GM12878 (cell line): Measurements from ENCODE around the gene CNN3. TPM values are rescaled to one million over a fixed set of nuclear protein-coding genes. Genes with fewer than 3 reads are reported as not detected.

Experiments used
- ATAC-seq: fragments of 200-7000 bp; cut with Tn5 transposase; 3 replicates; pipeline ENCODE4 v1.9.1; 2020; ENCODE audit warnings: mild to moderate bottlenecking, moderate library complexity
- BruUV-seq: library from RNA; stranded (reverse); fragments of 400-500 nt; replicated peaks from 2 replicates; lab custom pipeline; 2021; lab: Mats Ljungman, UMichigan
- CTCF ChIA-PET: fragments of 300-600 bp; sonication (Branson Sonifier 250); formaldehyde crosslinking; extraction: SDS; loops from one replicate; lab custom pipeline; 2021; ENCODE audit warnings: inconsistent platforms; lab: Yijun Ruan, JAX
- POLR2A ChIA-PET: fragments of 350-600 bp; formaldehyde crosslinking; extraction: SDS; loops from one replicate; lab custom pipeline; 2021; ENCODE audit warnings: inconsistent platforms; lab: Charles Lee
- RAD21 ChIA-PET: fragments of 300-600 bp; sonication (Branson Sonifier 250); formaldehyde crosslinking; loops from one replicate; lab custom pipeline; 2023; ENCODE audit warnings: antibody characterized with exemption; ENCODE audit not compliant: unreplicated experiment; lab: Charles Lee
- SMC1A ChIA-PET: fragments of 300-600 bp; sonication (Branson Sonifier 250); formaldehyde crosslinking; loops from one replicate; lab custom pipeline; 2023; ENCODE audit not compliant: unreplicated experiment, uncharacterized antibody; lab: Charles Lee
- DNase-seq: peaks from one replicate; pipeline ENCODE4 v3.0.0-alpha.2; 2011; ENCODE audit warnings: low read depth, low spot score
- FAIRE-seq: peaks from 3 replicates; lab custom pipeline; 2011; peaks lifted over from hg19 to GRCh38; lab: Jason Lieb, UNC
- H2AFZ ChIP-seq: 2 replicates; pipeline ENCODE4 v1.6.0; 2011; ENCODE audit warnings: low read depth, low read length, control low read depth; ENCODE audit not compliant: control insufficient read depth
- H3K27ac ChIP-seq: 2 replicates; pipeline ENCODE4 v1.5.1; 2011; ENCODE audit warnings: control low read depth; ENCODE audit not compliant: control insufficient read depth, insufficient read depth
- H3K27me3 ChIP-seq, 2 experiments: replicated peaks in 1 of 2; 2 replicates each; pipeline versions ENCODE4 v1.6.0 to v1.6.1; 2011; ENCODE audit warnings: low read length in 1 of 2; ENCODE audit not compliant: control insufficient read depth in 2 of 2, insufficient read depth in 2 of 2
- H3K36me3 ChIP-seq, 2 experiments: 2 replicates each; pipeline ENCODE4 v1.5.1; 2011; ENCODE audit warnings: low read length in 1 of 2; ENCODE audit not compliant: control insufficient read depth in 2 of 2, insufficient read depth in 2 of 2
- H3K4me1 ChIP-seq: 2 replicates; pipeline ENCODE4 v1.6.1; 2011; ENCODE audit warnings: mild to moderate bottlenecking, low read length, moderate library complexity, mixed read lengths; ENCODE audit not compliant: control insufficient read depth, insufficient read depth
- H3K4me2 ChIP-seq: 2 replicates; pipeline ENCODE4 v1.6.0; 2011; ENCODE audit warnings: control low read depth; ENCODE audit not compliant: control insufficient read depth, insufficient read depth
- H3K4me3 ChIP-seq: fragments of 200-600 bp; sonication (generic); 2 replicates; pipeline ENCODE4 v1.5.1; 2016
- H3K79me2 ChIP-seq: 2 replicates; pipeline ENCODE4 v1.6.0; 2011; ENCODE audit warnings: low read length; ENCODE audit not compliant: control insufficient read depth, insufficient read depth
- H3K9ac ChIP-seq: 2 replicates; pipeline ENCODE4 v1.8.0; 2011; ENCODE audit warnings: low read length, control low read depth, mixed read lengths; ENCODE audit not compliant: control insufficient read depth, insufficient read depth
- H3K9me3 ChIP-seq: replicated peaks from 3 replicates; pipeline ENCODE4 v1.5.1; 2011; ENCODE audit warnings: mild to moderate bottlenecking, low read length; ENCODE audit not compliant: control insufficient read depth, insufficient read depth
- H4K20me1 ChIP-seq: 2 replicates; pipeline ENCODE4 v1.6.0; 2011; ENCODE audit not compliant: control insufficient read depth, insufficient read depth
- E2F8 ChIP-seq: fragments of 450-650 bp; IDR thresholded peaks from 2 replicates; pipeline ENCODE4 v1.6.1; 2018; ENCODE audit warnings: mild to moderate bottlenecking, low read depth, moderate library complexity; ENCODE audit not compliant: partially characterized antibody
- EP300 ChIP-seq, 2 experiments: fragments of 150-350 bp in 1 of 2; IDR thresholded peaks; 2 replicates each; pipeline ENCODE4 v1.6.1; 2011 to 2012; ENCODE audit warnings: low read depth in 2 of 2, low read length in 2 of 2, borderline replicate concordance in 1 of 2, improper control_type of control experiment in 1 of 2, inconsistent platforms in 1 of 2; ENCODE audit not compliant: control insufficient read depth in 1 of 2
- FOXM1 ChIP-seq: IDR thresholded peaks from 2 replicates; pipeline ENCODE4 v1.6.1; 2012; ENCODE audit warnings: low read depth, mild to moderate bottlenecking, inconsistent platforms, low read length, moderate library complexity
- NKRF ChIP-seq: fragments of 450-650 bp; conservative IDR thresholded peaks from 2 replicates; pipeline ENCODE4 v1.6.1; 2017; ENCODE audit warnings: mild to moderate bottlenecking, moderate library complexity
- POLR2A ChIP-seq: IDR thresholded peaks from 2 replicates; pipeline ENCODE4 v1.6.1; 2011; ENCODE audit warnings: low read depth, mild to moderate bottlenecking, low read length
- POU2F2 ChIP-seq: IDR thresholded peaks from 3 replicates; pipeline ENCODE4 v1.6.1; 2011; ENCODE audit warnings: low read depth, mild to moderate bottlenecking, low read length, borderline replicate concordance
- ZBTB33 ChIP-seq: fragments of 450-650 bp; IDR thresholded peaks from 2 replicates; pipeline ENCODE4 v1.6.1; 2017; ENCODE audit warnings: mild to moderate bottlenecking
- ZBTB40 ChIP-seq: fragments of 450-650 bp; IDR thresholded peaks from 2 replicates; pipeline ENCODE4 v1.6.1; 2016; ENCODE audit warnings: mild to moderate bottlenecking, moderate library complexity, borderline replicate concordance
- ZZZ3 ChIP-seq: IDR thresholded peaks from 2 replicates; pipeline ENCODE4 v1.6.1; 2011; ENCODE audit warnings: low read depth; ENCODE audit not compliant: control insufficient read depth, insufficient read length
- WGBS: methylation state at CpG from one replicate; pipeline ENCODE4 v1.1.6; 2016; ENCODE audit warnings: low lambda C conversion rate; ENCODE audit not compliant: insufficient replicate concordance, insufficient coverage; ENCODE audit errors: missing lambda C conversion rate; 5-methylcytosine and 5-hydroxymethylcytosine counted together
- in situ Hi-C: fragments of 300-500 bp; cut with MboI; formaldehyde crosslinking; loops from 9 replicates; pipeline ENCODE4 v1.14.3; 2018; ENCODE audit warnings: mixed read lengths
- intact Hi-C: fragments of 100-400 bp; cut with micrococcal nuclease; formaldehyde crosslinking; loops from one replicate; pipeline ENCODE4 v1.14.2; 2022; ENCODE audit not compliant: unreplicated experiment
- polyA plus RNA-seq, 11 experiments: library from polyadenylated mRNA; depleted of rRNA in 4 of 11; unstranded in 6 of 11; stranded (reverse) in 5 of 11; fragments of >200 nt; fragmentation: Nextera tagmentation in 4 of 11; fragmentation: Illumina TruSeq in 1 of 11; extraction: Ambion mirVana in 4 of 11; extraction: Trizol in 1 of 11; gene quantifications; 1 replicate in 1 of 11; 2 replicates in 10 of 11; pipeline versions ENCODE4 v1.2.1 to v1.2.3, GENCODE V29; 2011 to 2016; ENCODE audit warnings: inconsistent platforms in 2 of 11, missing spikeins in 2 of 11, low read depth in 1 of 11
- total RNA-seq, 4 experiments: library from RNA; depleted of rRNA in 3 of 4; stranded (reverse); fragments of >200 nt in 3 of 4; fragmentation: Illumina TruSeq in 1 of 4; extraction: Trizol in 1 of 4; gene quantifications; 2 replicates each; pipeline versions ENCODE4 v1.2.1 to v1.2.3, GENCODE V29; 2013 to 2021

CNN3 gene
- total and polyA plus RNA-seq, 10 of the 15 experiments (the other 5 are each of a cell fraction or from before 2014, with no cell fraction given), result 0.20 to 48.4 (median 34.3) TPM

GRCh38 chr1:94954263-94955220 lies 27.6 kb upstream of the CNN3 start (continued):
- TF ChIP-seq E2F8 (no peak), NKRF (no peak), FOXM1 (no peak), EP300 (IDR thresholded peaks at IDR 0.05; ENCODE audit: borderline replicate concordance in 1 of 2, control insufficient read depth in 1 of 2, low read depth in 2 of 2, low read length in 2 of 2) (no peak)

- H3K4me2 ChIP-seq, result no peak overlapping the region
- SMC1A ChIA-PET, result no interaction called here
- no peaks in the 10 kb centered on the region for H3K27me3 ChIP-seq
- H3K27ac ChIP-seq, result no peak overlapping the region
- intact Hi-C loops (no loop called here), in situ Hi-C loops (no loop called here)
- ATAC-seq, result no peak
- DNase-seq, result no peak
- H3K79me2 ChIP-seq, result no peaks in the 10 kb centered on the region
- RAD21 ChIA-PET, result no interaction called here
- no TSS peak for BruUV-seq
- H3K9me3 ChIP-seq, result no peaks in the 10 kb centered on the region
- POLR2A ChIA-PET, result interaction anchor here (0.6 kb wide), 1 partner anchor 132 kb away, joined by 8 read pairs; no protein-coding TSS in a partner anchor
- H2AFZ ChIP-seq, result no peak overlapping the region
- no peak for FAIRE-seq
- H4K20me1 ChIP-seq, result no peaks in the 10 kb centered on the region
- no peaks in the 10 kb centered on the region for H3K36me3 ChIP-seq
- WGBS, result 60% methylated on average over 6 of the region's 6 CpGs
- CTCF ChIA-PET, result no interaction called here
- no peaks in the 10 kb centered on the region for H3K4me1 ChIP-seq
- H3K9ac ChIP-seq, result no peak overlapping the region
- H3K4me3 ChIP-seq, result no peak overlapping the region
- TF ChIP-seq POU2F2 (no peak), ZZZ3 (no peak), POLR2A (no peak), ZBTB33 (no peak), ZBTB40 (no peak)
Observed at GRCh38 chr1:94953746-94954145, 26.8 kb upstream of the CNN3 start.
